HL-60 (cell line): ENCODE data around the gene CHTF8.

Source experiments
- CTCF ChIP-seq: IDR thresholded peaks from one replicate; pipeline ENCODE4 v1.5.1; 2011; ENCODE audit warnings: low read length, control low read depth, inconsistent platforms; ENCODE audit not compliant: insufficient read depth
- GABPA ChIP-seq: IDR thresholded peaks from 2 replicates; pipeline ENCODE4 v1.6.1; 2012; ENCODE audit warnings: low read depth
- POLR2AphosphoS5 ChIP-seq: IDR thresholded peaks from 2 replicates; pipeline ENCODE4 v1.6.1; 2012; ENCODE audit warnings: low read depth
- REST ChIP-seq: IDR thresholded peaks from 2 replicates; pipeline ENCODE4 v1.6.1; 2012; ENCODE audit warnings: low read depth; ENCODE audit not compliant: insufficient replicate concordance
- SPI1 ChIP-seq: IDR thresholded peaks from 2 replicates; pipeline ENCODE4 v1.6.1; 2012; ENCODE audit warnings: low read depth, mild to moderate bottlenecking, borderline replicate concordance

- TF ChIP-seq CTCF (no peak), REST (no peak), POLR2AphosphoS5 (no peak), SPI1 (no peak), GABPA (no peak)
Observed at GRCh38 chr16:69157196-69157595, 24.8 kb upstream of the CHTF8 start.
